GM18520 (cell line): ENCODE measurements around the gene GTPBP6.
"Not testable (repeated sequence)": the region's sequence is repeated elsewhere in the genome, so short reads cannot be mapped to it uniquely, and the experiment has no call there.

Experiments
- ATAC-seq: cut with Tn5 transposase; IDR thresholded peaks from one replicate; pipeline ENCODE4 v1.9.1; 2021; ENCODE audit not compliant: unreplicated experiment

The GTPBP6 gene

GRCh38 chrX:295136-295535 is 23.5 kb downstream of the GTPBP6 start:
- ATAC-seq = no peak

- no peak for ATAC-seq
Observed at GRCh38 chrX:292900-293897, 25.4 kb downstream of the GTPBP6 start.

- ATAC-seq = no peak
Observed at GRCh38 chrX:291411-291901, 27.1 kb downstream of the GTPBP6 start.

- ATAC-seq = no peak
Observed at GRCh38 chrX:290476-291166, 28.0 kb downstream of the GTPBP6 start.

GRCh38 chrX:288561-288991 is 30.0 kb downstream of the GTPBP6 start:
- no peak for ATAC-seq

- ATAC-seq = no peak
Observed at GRCh38 chrX:287670-288069, 30.9 kb downstream of the GTPBP6 start.

GRCh38 chrX:285076-285677 is 33.4 kb downstream of the GTPBP6 start:
- no peak for ATAC-seq

GRCh38 chrX:283115-283845 is 35.3 kb downstream of the GTPBP6 start:
- peak; percentile 98 for ATAC-seq

GRCh38 chrX:282000-282681 is 36.5 kb downstream of the GTPBP6 start:
- not testable (repeated sequence) for ATAC-seq

- ATAC-seq = no peak
Observed at GRCh38 chrX:281166-281999, 37.2 kb downstream of the GTPBP6 start, which contains the start of gene PLCXD1. PLCXD1 (plus strand) TSS chrX:281381; CDS start chrX:284188, 2,807 bp downstream.

- ATAC-seq = not testable (repeated sequence)
Observed at GRCh38 chrX:280722-281121, 37.9 kb downstream of the GTPBP6 start.

- ATAC-seq = not testable (repeated sequence)
Observed at GRCh38 chrX:279757-280604, 38.6 kb downstream of the GTPBP6 start.

GRCh38 chrX:276581-277201 is 41.9 kb downstream of the GTPBP6 start:
- no peak for ATAC-seq

GRCh38 chrX:275967-276580 is 42.5 kb downstream of the GTPBP6 start:
- no peak for ATAC-seq

- no peak for ATAC-seq
Observed at GRCh38 chrX:275476-275966, 43.1 kb downstream of the GTPBP6 start.

- ATAC-seq = no peak
Observed at GRCh38 chrX:274904-275475, 43.6 kb downstream of the GTPBP6 start.

- ATAC-seq = no peak
Observed at GRCh38 chrX:270848-271367, 47.7 kb downstream of the GTPBP6 start.
